ENCODE measurements around the gene FBXO28. TPM values are rescaled to one million over a fixed set of nuclear protein-coding genes. Genes with fewer than 3 reads are reported as not detected.

The FBXO28 gene
- total RNA-seq, 4 donors from 2014 or later, result 40.2 to 65.7 (median 45.7) TPM

- Histone ChIP-seq H3K27me3 (no peaks in the 10 kb centered on the region), H3K4me1 (peaks cover 26% of the 10 kb centered on the region), H3K9me3 (no peaks in the 10 kb centered on the region), H3K4me3 (no peak overlapping the region), H3K27ac (no peak overlapping the region), H3K36me3 (no peaks in the 10 kb centered on the region)
- TF ChIP-seq CTCF (IDR thresholded peaks at IDR 0.05) (no peak), EP300 (IDR thresholded peaks at IDR 0.05) (no peak), POLR2AphosphoS5 (IDR thresholded peaks at IDR 0.05) (no peak), POLR2A (IDR thresholded peaks at IDR 0.05) (no peak)
- no peak for DNase-seq (ENCODE audit: low spot score in 2 of 2)
- WGBS, result 75% methylated on average over 1 of the region's 1 CpG
These were observed 4.8 kb downstream of the FBXO28 start for GRCh38 chr1:224118688-224119087.

- WGBS, result 72% methylated on average over 4 of the region's 4 CpGs
- TF ChIP-seq POLR2AphosphoS5 (IDR thresholded peaks at IDR 0.05), result no peak
- TF ChIP-seq CTCF (IDR thresholded peaks at IDR 0.05), result no peak
- no peak for TF ChIP-seq EP300 (IDR thresholded peaks at IDR 0.05)
- TF ChIP-seq POLR2A (IDR thresholded peaks at IDR 0.05), result no peak
- H3K4me1 ChIP-seq, result peaks cover 11% of the 10 kb centered on the region
- no peak overlapping the region for H3K27ac ChIP-seq
- no peak for DNase-seq (ENCODE audit: low spot score in 2 of 2)
- no peaks in the 10 kb centered on the region for H3K36me3 ChIP-seq
- H3K4me3 ChIP-seq, result no peak overlapping the region
- H3K9me3 ChIP-seq, result no peaks in the 10 kb centered on the region
- no peaks in the 10 kb centered on the region for H3K27me3 ChIP-seq
These were observed 9.2 kb downstream of the FBXO28 start for GRCh38 chr1:224123136-224123535.

- no peaks in the 10 kb centered on the region for H3K27me3 ChIP-seq
- peaks cover 13% of the 10 kb centered on the region for H3K4me1 ChIP-seq
- no peak overlapping the region for H3K27ac ChIP-seq
- H3K4me3 ChIP-seq, result no peak overlapping the region
- no peaks in the 10 kb centered on the region for H3K9me3 ChIP-seq
- DNase-seq (ENCODE audit: low spot score in 2 of 2), result no peak
- no peaks in the 10 kb centered on the region for H3K36me3 ChIP-seq
- TF ChIP-seq EP300 (IDR thresholded peaks at IDR 0.05), result no peak
- TF ChIP-seq POLR2A (IDR thresholded peaks at IDR 0.05), result no peak
- no peak for TF ChIP-seq POLR2AphosphoS5 (IDR thresholded peaks at IDR 0.05)
- TF ChIP-seq CTCF (IDR thresholded peaks at IDR 0.05), result no peak
These were observed 10.3 kb downstream of the FBXO28 start for GRCh38 chr1:224124220-224124619.

GRCh38 chr1:224127925-224128819, 14.3 kb downstream of the FBXO28 start:
- no peaks in the 10 kb centered on the region for H3K9me3 ChIP-seq
- H3K4me1 ChIP-seq, result peaks cover 13% of the 10 kb centered on the region
- H3K27me3 ChIP-seq, result no peaks in the 10 kb centered on the region
- DNase-seq (ENCODE audit: low spot score in 2 of 2), result no peak
- no peak overlapping the region for H3K27ac ChIP-seq
- H3K36me3 ChIP-seq, result peaks cover 28% of the 10 kb centered on the region
- no peak overlapping the region for H3K4me3 ChIP-seq
- TF ChIP-seq CTCF (IDR thresholded peaks at IDR 0.05) (no peak), POLR2A (IDR thresholded peaks at IDR 0.05) (no peak), EP300 (IDR thresholded peaks at IDR 0.05) (no peak)
- 74% methylated on average over 5 of the region's 5 CpGs for WGBS

- H3K4me1 ChIP-seq, result peaks cover 9% of the 10 kb centered on the region
- no peak for DNase-seq (ENCODE audit: low spot score in 2 of 2)
- H3K9me3 ChIP-seq, result no peaks in the 10 kb centered on the region
- H3K4me3 ChIP-seq, result no peak overlapping the region
- TF ChIP-seq POLR2A (IDR thresholded peaks at IDR 0.05) (no peak), EP300 (IDR thresholded peaks at IDR 0.05) (no peak), POLR2AphosphoS5 (IDR thresholded peaks at IDR 0.05) (no peak), CTCF (IDR thresholded peaks at IDR 0.05) (no peak)
- H3K27ac ChIP-seq, result no peak overlapping the region
- H3K36me3 ChIP-seq, result peaks cover 46% of the 10 kb centered on the region
- no peaks in the 10 kb centered on the region for H3K27me3 ChIP-seq
These were observed 17.3 kb downstream of the FBXO28 start for GRCh38 chr1:224131253-224131652.
